GM21447 (cell line): ENCODE results near the gene IGFBP5.

Source experiments
- ATAC-seq: cut with Tn5 transposase; IDR thresholded peaks from one replicate; pipeline ENCODE4 v1.9.1; 2021; ENCODE audit not compliant: unreplicated experiment

Gene IGFBP5

DNA sequence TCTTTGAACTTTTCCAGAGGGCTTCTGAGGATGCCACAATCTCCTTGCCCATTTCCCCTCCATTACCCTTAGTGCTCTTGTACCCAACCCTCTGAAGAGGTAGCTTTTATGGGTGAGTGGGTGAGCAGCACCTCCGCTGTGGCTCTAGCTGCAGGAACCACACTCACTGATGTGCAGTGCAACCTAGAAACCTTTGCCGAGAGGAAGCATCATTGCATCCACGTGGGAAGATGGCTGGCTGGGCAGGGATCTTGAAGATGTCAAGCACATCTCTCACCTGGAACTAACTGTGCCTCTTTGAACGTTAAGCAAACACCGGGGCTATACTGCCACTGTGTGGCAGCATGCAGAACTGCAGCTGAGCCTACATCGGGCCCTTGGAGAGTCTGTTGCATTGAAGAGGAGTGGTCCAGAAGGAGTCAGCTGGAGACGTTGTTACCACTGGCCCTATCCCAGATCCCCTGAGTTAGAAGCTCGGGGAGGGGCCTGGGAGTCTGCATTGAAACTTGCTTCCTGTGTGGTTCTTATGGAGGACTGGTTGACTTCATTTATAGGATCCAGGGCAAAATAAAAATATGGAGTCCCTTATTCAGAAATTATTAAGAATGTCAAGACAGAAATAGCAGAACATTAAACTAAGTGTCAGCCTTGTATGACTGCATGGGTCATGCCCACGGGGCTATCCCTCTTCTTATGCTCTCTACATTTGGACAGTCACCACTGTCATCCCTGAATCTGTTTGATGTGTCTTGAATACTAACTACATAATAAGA is 28.7 kb downstream of the IGFBP5 start:
- ATAC-seq: peak; percentile 77

DNA sequence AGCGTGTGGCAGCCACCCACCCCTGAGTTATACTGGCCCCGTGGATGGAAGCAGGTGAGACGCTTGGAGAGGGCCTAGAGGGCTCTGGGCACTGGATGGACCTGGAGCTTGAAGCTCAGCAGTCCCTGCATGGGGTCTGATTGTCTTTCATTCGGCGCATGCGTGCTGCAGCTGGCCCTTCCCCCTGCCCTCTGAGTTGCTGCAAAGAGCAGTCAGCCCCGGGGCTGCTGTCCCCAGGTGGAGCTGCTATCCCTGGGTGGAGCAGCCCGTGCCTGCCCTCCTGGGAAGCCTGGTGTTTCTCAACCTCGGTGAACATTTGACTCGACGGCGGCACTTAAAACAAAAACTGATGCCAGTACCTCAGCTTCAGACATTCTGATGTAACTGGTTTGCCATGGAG is 29.6 kb downstream of the IGFBP5 start:
- ATAC-seq: no peak

DNA sequence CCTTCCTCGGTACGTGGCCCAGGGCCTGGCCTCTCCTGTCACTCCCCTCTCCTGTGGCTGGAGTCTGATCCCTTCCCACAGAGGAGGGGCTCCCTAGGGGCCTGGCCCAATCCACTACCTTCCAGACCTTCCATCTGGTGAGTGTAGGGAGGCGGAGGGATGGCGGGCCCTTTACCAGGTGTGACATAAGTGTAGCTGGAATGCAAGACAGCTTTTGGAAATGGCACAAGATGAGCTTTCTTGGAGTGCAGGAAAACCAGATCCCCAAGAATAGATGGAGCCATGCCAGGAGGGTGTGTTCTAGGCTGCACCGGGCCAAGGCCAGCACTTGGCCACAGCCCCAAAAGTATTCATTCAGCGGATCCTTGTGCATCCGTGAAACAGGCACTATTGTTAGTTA is 30.1 kb downstream of the IGFBP5 start:
- no peak for ATAC-seq

DNA sequence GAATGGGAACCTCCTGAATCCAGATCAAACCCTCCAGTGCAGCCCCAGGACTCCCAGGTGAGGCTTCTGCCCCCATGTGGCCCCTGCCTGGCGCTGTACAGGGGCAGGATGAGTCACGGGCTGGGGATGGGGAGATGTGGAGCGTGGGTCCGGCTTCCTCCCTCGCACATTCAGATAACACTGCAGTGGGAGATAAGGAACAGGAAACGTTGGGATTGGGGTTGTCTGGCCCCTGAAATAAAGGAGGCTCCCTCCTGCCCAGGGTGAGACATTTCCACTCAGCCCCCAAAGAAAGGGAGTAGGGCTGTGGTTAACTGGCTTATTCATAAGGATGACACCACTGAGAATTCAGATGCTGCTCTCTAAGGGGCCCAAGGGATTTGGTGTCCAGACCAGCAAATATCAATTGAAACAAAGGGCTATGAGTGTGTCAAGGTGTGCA is 30.7 kb downstream of the IGFBP5 start:
- ATAC-seq: peak; percentile 50

DNA sequence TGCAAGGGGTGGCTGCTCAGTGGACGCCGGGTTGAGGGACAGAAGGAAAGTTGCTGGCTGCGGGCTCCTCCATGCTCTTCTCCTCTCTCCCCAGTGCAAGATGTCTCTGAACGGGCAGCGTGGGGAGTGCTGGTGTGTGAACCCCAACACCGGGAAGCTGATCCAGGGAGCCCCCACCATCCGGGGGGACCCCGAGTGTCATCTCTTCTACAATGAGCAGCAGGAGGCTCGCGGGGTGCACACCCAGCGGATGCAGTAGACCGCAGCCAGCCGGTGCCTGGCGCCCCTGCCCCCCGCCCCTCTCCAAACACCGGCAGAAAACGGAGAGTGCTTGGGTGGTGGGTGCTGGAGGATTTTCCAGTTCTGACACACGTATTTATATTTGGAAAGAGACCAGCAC is 31.5 kb downstream of the IGFBP5 start:
- no peak for ATAC-seq

DNA sequence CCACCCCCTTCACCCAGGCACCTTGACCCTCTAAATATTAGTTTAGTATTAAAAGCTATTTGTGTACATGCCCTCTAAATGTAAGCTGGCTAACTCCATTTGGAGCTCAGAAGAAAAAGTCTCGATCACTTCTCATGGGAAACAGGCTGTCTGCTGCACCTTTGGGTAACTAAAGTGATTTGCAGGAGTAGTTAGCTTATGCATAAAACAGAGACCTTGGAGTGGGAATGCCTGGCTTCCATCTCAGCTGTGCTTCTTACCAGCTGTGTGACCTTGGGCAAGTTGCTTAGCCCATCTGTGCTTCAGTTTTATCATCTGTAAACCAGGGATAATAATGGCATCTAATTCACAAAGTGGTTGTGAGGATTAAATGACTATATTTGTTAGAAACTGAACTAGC is 32.2 kb downstream of the IGFBP5 start:
- ATAC-seq: no peak

DNA sequence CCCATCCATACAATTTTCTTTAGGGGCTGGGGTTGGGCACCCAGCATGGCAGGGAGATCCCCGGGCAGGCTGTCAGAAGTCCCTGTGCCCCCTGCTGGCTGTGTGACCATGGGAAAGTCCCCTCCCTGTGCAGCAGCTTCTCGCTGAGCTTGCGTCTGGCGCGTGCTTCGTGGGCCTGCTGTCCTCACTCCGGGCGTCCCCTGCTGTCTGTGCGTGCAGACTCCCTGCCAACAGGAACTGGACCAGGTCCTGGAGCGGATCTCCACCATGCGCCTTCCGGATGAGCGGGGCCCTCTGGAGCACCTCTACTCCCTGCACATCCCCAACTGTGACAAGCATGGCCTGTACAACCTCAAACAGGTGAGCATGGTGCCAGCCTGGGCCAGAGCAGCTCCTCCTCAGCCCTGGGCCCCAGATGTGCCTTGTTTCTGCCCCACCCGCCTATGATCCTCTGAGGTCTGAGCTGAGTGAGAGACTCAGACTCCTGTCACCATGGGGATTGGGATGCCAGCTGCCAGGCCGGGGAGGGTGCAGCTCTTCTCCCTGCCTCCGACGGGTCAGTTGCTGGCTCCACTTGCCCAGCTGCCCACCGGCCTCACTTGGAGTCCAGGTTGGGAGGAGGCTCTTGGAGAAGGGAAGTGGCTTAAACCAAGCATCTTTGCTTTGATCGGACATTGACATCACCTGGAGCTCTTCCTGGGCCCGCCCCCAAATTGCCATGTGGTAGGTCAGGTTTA is 33.5 kb downstream of the IGFBP5 start:
- ATAC-seq: no peak

DNA sequence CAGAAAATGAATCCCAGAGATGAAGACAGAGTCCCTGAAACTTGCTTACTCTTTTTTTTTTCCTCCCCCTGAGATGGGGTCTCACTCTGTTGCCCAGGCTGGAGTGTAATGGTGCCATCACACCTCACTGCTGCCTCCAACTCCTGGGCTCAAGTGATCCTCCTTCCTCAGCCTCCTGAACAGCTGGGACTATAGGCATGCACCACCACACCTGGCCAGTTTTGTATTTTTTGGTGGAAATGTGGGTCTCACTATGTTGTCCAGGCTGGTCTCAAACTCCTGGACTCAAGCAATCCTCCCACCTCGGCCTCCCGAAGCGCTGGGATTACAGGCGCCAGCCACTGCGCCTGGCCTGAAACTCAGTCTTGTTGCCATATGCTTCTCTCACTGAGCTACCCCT is 34.3 kb downstream of the IGFBP5 start:
- no peak for ATAC-seq

DNA sequence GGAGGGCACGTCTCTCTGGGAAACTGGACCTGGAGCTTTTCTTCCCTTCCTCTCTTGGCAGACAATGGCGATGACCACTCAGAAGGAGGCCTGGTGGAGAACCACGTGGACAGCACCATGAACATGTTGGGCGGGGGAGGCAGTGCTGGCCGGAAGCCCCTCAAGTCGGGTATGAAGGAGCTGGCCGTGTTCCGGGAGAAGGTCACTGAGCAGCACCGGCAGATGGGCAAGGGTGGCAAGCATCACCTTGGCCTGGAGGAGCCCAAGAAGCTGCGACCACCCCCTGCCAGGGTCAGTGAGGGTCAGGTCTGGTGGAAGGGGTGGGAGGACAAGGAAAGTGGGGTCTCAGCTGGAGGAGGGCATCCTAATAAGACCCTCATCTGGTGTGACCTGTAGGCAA is 34.9 kb downstream of the IGFBP5 start:
- no peak for ATAC-seq

DNA sequence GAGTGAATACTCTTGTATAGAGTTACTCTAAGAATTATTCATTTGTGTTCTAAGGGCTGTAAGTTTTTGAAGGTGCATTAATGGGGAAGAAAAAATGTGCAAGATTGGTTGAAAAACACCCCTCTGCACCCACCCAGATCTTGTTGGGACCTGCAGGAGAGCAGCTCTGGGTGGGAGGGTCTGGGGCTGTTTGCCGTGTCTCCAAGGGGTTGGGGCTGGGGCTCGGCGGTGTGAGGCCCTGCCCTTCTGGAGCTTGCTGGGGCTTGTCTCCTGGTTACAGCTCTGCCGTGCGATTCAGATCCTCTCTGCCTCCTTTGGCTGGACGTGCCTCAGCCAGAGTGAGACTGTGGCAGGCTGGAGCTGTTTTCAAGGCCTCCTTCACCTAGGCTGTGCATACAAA is 36.1 kb downstream of the IGFBP5 start:
- ATAC-seq: no peak

DNA sequence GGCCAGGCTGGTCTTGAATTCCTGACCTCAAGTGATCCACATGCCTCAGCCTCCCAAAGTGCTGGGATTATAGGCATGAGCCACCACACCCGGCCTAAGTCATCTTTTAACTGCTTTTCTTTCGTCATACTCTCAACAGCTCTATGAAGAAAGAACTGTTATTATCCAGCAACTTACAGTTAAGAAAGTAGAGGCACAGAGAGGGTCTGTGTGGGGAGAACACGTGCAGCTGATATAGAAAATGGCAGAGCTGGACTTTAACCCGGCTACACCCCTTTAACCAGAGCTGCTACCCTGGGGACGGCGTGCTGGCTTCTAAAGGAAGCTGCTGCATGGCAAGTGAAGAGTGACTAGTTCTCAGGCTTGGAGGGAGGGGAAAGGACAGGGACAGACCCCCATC is 36.6 kb downstream of the IGFBP5 start:
- no peak for ATAC-seq

DNA sequence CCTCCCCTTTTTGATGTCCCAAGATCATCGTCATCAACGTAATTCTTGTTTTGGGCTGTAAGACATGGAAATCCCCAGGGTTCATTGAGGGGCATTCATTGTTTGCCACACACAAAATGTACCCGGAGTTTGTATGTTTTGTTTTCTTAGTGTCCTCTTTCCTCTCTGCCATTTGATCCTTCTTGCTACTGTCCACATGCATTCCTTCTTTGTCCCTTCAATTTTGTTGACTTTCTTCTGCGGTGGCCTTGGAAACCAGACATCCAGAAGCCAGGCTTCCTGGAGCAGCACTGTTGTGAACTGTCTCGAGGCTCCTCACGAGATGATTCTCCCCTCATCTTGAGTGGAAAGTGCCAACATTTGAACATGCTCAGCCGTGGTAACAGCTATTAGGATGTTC is 37.4 kb downstream of the IGFBP5 start:
- ATAC-seq: no peak

DNA sequence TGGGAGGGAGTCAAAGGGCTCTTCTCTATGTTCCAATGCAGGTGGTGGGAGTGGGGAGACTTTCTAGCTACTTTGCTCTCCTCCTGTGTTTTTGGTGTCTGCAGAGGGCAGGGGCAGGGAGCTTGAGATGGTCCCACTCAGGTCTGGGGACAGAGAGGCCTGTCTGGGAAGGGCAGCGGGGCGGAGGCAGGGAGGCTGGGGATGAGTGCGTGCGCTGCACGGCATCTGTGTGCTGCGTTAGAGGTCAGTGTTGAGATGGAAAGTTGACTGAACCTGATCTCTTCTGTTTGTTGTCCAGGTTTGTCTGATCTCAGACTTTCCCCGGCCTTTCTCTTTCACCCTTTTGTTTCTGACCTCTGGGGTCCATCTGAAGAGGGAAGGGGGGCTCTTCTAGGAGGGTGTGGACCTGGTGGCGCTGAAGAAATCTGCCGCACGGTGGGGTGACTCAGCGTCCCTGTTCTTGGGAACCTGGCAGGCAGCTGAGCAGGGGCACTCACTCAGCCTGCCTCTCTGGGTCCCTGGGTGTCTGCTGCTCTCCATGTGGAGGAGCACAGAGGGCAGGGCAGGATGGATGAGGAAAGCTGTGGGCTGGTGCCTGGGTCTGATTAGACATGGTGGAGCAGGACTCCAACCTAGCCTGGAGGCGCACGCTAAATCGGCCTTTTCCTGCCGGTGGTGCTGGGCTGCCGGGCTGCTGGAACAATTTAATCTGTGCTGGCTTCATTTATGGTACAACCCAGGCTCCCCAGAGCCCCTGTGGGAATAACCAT is 38.1 kb downstream of the IGFBP5 start:
- no peak for ATAC-seq

DNA sequence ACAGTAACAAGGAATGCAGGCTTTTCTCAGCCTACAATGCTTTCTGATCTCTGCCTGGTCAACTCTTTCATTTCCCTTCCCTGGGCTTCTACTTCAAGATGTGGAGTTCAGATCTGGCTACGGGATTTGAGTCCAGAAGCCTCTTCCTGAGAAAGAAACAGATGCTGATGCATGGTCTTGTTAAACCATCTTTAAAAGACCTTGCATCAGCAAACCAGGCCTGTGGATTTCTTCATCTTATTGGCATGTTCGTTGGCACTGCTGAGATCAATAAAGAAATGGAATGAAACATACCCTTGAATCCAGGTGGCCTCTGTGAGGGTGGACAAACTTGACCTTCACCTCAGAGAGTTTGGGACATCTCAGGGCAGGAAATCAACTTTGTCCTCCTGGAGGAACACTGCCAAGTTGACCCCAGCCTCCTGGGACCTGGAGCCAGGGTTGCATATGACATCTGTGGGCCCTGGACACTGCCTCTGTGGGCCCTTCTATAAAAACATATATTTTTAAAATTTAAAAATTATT is 40.8 kb downstream of the IGFBP5 start:
- ATAC-seq: no peak

DNA sequence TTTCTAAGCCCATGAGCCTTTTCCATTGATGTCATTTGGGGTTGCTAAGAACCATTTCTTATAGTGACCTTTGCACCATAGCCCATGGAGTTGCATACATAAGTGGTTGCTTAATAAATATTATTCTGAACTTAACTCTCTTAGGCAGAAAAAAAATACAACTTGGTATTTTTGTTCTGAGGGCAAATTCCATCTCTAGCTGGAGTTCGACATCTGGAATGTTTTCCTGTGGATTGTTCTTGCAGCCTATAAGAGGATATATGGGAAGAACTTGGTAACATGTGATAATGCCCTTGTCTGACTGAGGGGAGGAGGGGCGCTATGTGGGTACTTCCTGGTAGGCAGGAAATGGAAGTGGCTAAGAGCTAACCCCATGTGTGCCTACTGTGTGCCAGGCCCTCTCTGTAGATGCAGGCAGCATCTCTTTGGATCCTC is 41.4 kb downstream of the IGFBP5 start:
- ATAC-seq: no peak

DNA sequence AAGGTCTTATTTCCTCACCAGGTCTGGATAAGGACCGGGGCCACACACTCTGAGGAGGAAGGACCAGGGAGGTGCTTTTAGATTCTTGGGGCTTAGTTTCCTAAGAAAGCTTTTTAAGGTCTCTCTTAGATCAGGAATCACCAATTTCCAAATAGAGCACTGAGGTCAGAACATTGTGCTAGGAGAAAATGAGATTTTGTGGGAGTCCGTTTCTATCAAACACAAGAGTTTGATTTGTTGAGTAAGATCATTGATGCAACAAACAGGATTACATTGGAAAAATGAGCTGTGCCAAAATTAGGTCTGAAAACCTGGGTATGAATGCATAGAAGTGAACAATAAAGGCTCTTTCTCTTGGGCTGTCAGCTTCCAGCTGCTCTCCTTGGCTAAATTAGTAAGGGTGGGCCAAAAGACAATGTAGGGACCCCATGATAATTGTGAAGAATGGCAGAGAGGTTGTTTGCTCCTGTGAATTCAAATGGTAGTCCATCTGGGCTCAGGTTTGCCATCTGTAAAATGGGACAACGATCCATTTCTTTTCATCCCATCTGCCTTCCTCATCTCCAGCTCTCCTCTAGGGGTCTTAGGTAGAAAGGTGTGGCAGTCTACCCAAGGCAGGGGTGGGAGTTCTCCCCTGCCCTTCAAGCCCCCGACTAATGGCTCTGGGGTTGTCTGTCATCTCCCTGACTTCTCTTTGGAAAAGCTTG is 42.1 kb downstream of the IGFBP5 start:
- no peak for ATAC-seq

DNA sequence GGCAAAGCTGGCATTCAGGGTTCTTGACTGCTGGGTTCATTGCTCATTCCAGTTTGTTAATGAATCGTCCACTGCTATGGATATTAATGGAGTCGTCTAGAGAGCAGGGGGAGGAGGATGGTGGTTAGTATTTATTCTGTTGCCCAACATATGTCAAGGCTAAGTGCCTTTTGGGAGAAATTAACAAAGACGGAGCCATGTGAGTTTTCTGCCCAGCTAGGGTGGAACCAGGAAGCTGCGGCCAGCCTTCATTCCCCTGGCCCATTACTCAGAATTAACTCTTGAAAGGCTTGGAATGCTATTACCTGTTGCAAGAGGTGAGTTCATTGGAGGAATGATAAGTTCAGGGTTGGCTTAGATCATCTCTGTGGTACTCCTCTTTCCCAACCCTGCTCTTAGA is 42.8 kb downstream of the IGFBP5 start:
- ATAC-seq: no peak

DNA sequence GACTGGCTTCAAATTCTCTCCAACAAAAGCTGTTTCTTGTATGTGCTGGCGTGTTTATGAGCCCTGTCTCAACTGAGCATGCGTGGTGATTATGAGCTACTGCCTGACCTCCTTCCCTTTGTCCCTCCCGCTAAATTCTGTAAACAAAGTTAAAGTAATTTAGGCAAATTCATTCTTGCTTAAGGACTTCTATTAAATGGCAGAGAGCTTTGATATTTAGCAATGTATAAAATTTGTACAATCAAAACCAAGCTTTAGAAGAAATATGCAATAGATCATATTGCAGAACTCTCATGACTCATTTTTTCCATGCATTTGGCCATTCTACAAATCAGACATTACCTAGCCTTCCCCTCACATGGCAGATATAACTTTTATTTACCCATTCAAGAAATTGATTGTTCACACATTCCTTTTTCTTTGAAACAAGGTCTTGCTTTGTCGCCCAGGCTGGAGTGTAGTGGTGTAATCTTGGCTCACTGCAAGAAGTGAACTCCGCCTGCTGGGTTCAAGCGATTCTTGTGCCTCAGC is 43.9 kb downstream of the IGFBP5 start:
- ATAC-seq: no peak

DNA sequence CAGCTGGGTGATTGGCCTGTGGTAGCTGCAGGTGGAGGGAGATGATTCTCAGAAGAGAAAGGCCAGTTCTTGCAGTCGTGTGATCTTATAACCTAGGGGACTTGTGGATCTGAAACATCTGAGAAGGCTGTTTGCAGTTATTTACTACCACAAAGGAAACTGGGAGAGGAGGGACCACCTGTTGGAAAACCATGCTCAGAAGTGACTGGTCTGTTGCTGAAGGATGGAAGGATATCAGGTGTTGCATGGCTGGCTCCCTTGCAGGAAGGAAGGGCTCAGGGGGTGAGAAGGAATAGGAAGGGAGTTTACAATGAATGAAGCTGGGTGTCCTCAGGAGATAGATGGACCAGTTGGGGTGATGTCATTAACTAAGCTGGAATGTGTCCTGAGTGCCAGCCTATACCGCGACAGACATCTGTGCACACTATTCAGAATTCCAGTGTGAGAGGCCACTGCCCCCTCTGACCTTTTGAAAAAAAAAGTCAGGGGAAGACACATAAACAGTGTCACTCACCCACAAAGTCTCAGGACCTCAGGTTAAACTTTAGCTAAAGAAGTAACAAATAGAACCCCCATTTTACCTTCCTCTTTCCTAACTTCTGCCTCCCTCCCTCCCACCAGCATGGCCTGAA is 44.6 kb downstream of the IGFBP5 start:
- no peak for ATAC-seq

DNA sequence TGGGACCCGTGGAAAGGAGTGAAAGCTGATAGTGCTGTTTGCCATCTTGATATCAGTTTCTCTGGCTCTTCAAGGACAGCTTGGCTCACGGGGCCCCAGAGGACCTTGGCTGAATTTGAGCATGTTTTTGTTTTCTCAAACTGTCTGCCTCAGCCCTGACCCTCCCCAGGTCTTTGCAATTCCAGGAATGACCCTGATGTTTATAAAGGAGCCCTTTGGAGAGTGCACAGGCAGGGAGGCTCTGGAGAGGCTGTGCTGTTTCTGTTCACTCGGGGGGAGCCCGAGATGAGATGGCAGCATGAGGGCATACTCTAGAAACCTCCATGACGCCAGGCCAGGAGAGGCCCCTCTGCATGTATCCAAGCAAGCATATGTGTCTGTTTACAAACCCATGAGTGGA is 45.8 kb downstream of the IGFBP5 start:
- ATAC-seq: no peak
